GM19395 (cell line): Measurements from ENCODE around the gene DEGS1.

Source experiments
- ATAC-seq: cut with Tn5 transposase; IDR thresholded peaks from one replicate; pipeline ENCODE4 v1.9.1; 2021; ENCODE audit warnings: mild to moderate bottlenecking, moderate library complexity; ENCODE audit not compliant: unreplicated experiment

The DEGS1 gene

DNA sequence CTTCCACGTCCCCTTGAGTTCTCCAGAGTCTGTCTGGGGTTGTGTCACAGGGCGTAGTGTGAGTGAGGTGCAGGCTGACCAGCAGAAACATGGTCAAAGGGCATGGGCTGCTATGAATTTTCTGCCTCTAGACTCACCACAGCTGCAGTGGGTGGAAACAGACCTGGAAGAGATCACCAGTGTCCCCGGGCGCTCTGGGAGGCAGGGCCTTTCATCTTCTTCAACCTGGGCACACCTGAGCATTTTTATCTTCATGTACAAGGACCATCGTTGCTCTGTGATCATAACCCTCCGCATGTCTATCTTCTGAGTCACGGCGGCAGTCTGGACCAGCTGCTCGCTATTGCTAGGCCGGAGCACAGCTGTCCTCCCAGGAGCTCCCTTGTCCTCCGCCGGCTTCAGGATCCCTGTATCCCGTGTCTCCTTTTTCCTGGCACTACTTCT is 29.6 kb downstream of the DEGS1 start:
- ATAC-seq: no peak

DNA sequence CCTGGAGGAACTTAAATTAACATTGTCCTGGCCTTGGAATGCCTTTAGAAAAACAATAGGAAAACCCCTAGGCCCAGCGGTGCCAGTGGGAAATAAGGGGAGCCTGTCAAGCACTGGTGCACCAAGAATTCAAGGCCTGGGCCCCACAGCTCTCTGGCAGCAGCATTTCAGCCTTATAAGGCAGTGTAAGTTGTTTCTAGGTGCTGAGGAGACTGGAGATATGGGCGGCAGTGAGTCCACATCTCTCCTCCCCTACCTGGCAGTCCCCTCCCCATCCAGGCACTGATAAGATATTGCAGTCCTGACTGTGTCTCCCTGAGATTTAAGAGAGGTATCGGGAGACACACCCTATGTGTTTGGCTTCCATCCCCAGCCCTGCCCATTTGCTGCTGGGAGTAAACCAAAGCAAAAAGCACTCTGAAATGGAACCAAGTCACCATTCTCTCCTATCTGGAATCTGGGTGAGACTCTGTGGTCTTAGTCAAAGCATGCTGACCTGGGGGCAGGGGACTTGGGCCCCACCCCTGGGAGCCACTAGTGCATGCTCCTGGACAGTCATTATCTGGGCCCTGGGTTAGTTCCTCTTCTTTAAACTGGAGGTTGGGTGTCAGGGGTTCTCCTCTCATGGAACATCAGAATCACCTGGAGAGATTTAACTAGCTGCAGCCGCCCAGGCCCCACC is 30.5 kb downstream of the DEGS1 start:
- no peak for ATAC-seq

DNA sequence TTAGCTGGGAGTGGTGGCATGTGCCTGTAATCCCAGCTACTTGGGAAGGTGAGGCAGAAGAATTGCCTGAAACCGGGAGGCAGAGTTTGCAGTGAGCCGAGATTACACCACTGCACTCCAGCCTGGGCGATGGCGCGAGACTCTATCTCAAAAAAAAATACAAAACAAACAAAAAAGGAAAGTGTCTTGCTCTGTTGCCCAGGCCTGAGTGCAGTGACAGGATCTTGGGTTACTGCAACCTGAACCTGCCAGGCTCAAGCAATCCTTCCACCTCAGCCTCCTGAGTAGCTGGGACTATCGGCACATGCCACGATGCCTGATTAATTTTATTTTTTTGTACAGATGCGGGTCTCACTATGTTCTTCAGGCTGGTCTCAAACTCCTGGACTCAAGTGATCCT is 33.3 kb downstream of the DEGS1 start:
- ATAC-seq: no peak

DNA sequence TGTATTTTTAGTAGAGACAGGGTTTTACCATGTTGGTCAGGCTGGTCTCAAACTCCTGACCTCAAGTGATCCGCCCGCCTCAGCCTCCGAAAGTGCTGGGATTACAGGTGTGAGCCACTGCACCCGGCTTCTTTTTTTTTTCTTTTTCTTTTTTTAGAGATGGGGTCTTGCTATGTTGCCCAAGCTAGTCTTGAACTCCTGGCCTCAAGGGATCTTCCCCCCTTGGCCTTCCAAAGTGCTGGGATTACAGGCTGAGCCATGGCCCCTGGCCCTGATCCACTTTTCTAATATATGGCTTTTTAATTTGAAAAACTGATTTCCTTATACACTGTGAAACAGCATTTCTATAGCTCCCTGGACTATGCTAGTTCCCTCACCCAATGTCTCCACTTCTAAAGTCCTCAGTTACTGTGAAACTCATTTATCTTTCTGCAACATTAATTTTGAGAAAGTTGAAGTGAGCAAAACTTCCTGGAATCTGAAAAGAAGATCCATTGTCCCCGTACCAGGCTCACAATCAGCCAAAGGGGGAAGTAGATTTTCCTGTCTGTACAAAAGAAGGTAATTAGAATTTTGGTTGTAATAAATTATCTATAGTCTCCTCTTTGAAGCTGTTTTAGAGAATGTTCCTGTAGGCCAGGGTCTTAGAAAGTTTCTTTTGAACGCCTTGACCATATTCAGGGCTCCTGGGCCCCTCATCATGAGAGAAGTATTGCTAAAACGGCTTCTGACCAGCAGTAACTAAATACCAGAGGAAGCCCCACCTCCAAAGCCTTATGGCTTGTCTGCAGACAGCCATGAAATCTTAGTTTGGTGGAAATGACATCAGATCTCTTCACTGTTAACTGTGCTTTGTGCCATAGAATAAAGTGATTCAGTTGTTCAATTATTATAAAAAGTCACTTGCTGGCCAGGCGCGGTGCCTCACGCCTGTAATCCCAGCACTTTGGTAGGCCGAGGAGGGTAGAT is 34.9 kb downstream of the DEGS1 start:
- ATAC-seq: no peak

DNA sequence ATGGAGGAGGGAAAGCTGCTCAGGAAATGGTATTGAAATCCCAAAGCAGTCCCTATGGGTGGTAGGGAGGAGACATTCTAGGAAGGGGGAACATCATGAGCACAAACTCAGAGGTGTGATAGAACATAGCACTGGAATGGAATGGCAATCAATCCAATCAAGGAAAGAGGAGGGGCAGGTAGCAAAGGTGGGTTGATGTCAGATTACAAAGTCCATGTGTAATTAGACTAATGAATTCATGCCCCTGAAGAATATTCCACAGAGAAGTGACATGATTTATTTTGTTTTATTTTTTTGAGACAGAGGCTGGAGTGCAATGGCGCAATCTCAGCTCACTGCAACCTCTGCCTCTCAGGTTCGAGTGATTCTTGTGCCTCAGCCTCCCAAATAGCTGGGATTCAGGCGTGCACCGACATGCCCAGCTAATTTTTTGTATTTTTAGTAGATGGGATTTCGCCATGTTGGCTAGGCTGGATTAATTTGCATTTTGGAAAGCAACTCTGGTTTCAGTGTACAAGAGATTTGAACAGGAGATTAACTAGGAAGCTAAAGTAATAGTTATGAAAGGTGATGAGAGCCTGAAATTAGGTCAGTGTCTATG is 36.1 kb downstream of the DEGS1 start:
- no peak for ATAC-seq

DNA sequence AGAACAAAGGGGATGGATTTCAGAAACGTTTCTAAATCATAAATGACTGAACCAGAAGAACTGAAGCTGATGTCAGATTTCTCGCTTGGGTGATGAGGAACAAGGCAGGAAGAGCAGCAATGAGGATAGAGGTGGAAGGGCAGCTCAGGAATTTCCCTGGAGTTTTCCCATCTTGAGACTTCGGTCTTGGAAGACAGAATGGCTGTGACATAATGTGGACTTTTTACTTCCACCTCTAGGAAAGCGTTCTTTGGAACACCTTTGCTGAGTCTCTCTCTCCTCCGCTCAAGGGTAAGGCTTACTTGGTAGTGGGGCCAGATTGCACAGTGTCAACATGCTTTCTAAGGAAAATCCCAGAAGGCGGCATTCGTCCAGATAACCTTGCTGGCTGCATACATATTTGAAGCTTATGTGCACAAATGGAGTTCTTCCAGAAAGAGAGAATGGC is 36.6 kb downstream of the DEGS1 start:
- ATAC-seq: no peak

DNA sequence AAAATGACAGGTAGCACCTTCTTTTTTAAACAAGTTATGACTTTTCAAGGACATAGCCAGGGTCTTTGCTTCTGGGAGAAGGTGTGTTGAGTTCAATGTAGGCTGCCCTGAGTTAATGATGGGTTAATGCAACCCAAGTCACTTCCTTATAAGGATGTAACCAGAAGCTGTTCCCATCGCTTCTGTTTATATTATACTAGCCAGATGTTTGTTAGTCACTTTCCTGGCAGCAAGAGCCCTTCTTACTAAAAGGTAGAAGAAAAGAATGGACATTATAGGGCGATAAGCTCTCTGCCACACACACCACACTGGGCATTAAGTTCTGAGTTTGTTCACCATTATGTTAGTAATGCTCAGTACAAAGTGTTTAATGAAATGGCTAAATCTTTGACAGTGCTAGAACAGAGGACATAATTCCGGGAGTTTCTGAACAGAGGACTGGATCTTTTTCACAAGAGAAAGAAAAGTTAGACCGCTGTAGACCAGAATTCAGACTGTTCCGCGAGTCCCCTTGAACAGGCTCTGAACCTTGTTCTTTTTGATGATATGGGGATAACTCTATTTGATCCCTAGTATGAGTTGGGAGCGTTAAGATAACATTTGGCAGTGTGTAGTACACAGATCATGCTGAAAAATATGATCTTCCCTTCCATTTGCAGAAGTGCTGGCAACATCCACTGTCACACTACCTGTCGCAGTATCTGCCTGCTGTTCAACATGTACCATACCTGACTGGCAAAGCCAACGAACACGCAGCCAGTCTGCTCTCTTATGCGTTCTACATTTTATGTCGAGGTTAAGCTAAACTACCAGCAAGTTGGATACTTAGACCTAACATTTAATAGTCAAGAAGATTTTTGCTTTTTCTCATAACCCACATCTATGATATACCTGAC is 41.0 kb downstream of the DEGS1 start:
- ATAC-seq: no peak

DNA sequence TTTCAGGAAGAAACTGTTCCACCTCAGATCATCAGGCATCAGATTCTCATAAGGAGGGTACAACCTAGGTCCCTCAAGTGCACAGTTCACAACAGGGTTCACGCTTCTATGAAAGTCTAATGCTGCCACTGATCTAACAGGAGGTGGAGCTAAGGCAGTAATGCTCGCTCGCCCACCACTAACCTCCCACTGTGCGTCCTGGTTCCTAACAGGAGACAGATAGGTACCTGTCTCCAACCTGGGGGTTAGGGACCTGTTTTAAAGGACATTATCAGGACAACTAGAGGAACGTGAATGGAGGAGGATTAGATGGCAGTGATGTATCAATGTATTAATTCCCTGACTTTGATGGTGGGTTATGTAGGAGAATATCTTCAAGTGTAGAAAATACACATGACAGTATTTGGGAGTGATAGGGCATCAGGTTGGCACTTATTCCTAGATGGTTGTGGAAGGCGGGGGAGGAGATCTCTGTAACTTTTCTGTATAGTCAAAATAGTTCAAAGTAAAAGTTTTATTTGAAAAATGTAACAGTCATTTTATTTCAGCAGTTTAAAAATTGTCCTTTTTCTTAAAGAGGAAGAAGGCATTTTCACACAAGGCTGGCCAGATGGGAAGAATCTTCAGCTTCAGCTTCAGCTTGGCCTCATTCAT is 43.9 kb downstream of the DEGS1 start:
- ATAC-seq: no peak

DNA sequence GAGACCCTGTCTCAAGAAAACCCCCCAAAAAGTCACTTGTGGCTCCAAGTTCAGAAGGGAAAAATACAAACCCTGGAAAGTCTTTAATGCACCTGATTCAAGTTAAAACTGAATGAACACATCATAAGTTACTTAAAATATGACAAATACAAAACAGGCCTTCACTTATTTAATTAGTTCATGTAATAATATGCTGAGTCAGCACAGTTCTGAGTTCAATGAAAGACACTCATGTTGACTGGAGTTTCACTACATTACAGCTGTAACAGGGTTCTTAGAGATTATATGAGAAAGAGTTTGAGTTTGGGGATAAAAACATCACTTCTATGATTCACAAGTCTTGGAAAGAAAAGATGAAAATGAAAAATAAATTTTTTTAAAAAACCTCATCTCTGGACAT is 51.0 kb downstream of the DEGS1 start:
- no peak for ATAC-seq

DNA sequence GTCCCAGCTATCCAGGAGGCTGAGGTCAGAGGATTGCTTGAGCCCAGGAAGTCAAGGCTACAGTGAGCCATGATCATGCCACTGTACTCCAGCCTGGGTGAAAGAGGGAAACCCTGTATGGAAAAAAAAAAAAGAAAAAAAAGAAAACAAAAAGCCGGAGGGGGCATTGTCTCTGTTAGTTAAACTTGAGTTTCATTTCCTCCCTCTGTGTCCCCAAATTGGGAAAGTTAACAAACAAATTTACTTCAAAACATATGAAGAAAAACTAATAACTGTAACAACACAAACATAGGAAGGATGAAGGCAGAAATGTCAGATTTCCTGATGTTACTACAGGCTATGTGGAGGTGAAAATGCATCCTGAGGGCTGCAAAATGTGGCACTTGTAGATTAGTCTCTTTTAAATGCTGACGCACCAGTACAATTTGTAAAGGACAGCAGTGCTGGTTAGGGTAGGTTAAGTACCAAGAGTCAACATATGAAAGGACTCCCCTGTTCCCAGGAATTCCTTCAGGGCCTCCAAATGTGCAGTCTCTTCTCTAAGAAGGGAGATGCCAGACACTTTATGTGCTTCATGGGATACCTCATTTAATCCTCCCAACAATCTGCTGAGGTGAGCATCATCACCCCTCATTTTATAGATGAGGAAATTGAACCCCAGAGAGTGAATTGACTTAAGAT is 52.9 kb downstream of the DEGS1 start:
- ATAC-seq: no peak

DNA sequence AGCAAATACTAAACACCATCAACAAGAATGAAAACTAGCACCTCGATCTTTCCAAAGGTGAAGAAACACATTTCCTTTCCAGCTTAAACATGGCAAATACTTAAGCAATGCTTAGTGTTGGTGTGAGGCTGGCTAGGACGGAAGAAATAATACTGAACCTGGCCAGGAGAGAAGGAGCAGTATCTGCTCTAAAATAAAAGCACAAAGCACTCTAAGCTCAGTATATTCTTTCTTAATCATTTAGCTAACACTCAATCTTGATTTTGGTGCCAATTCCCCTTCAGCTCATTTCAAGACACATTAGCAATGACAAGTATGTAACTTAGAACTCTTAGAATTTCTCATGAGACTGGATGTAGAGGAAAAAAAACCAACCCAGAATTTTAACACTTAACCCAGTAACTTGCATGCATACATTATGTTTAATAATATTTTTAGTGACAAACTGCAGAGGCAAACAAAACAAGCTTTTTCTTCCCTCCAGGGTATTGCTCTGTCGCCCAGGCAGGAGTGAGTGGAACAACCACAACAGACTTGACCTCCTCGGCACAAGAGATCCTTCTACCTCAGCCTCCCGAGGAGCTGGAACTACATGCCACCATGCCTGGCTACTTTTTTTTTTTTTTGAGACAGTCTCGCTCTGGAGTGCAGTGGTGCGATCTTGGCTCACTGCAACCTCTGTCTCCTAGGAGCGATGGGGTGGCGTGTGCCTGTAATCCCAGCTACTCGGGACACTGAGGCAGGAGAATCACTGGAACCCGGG is 54.3 kb downstream of the DEGS1 start:
- ATAC-seq: no peak

DNA sequence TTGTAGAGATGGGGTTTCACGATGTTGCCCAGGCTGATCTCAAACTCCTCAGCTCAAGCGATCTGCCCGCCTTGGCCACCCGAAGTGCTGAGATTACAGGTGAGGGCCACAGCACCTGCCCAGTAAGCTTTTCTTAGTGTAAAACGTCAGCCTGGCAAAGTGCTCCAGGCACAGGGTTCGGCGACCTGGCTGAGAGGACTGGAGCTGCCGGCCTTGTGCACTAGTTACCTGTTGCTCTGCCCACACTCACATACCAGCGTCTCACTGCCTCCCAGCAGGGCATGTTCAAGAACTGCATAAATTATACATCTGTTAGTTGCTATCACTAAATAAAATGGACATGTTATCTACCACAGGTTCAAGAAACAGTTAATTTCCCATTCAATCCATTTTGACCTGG is 55.2 kb downstream of the DEGS1 start:
- no peak for ATAC-seq

DNA sequence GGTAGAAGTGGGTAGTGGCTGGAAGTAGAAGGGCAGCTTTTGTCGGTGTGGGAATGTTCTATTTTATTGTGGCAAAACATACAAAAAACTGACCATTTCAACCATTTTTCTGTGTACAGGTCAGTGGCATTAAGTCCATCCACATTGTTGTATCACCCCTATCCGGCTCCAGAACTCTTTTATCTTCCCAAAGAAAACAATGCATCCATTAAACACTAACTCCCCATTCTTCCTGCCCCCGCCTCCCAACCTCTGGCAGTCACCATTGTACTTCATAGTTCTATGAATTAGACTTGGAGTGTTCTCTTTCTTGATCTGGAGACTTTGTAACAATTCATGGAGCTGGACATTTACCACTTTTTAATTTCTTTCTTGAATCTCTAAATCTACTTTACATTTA is 55.7 kb downstream of the DEGS1 start:
- no peak for ATAC-seq
